Loucy (cell line): Measurements from ENCODE around the gene CCDC88A.

Experiments used
- H2AFZ ChIP-seq: fragments of 200-600 bp; sonication (generic); 2 replicates; pipeline ENCODE4 v1.6.0; 2016; ENCODE audit warnings: antibody characterized with exemption, mild to moderate bottlenecking, low read length, moderate library complexity
- H3F3A ChIP-seq: fragments of 200-600 bp; 2 replicates; pipeline ENCODE4 v1.6.0; 2016; ENCODE audit warnings: antibody characterized with exemption, low read depth, mild to moderate bottlenecking
- H3K27me3 ChIP-seq: fragments of 200-600 bp; sonication (generic); 2 replicates; pipeline ENCODE4 v1.6.1; 2014; ENCODE audit warnings: low read length, mild to moderate bottlenecking; ENCODE audit not compliant: insufficient read depth, poor library complexity, severe bottlenecking
- H3K36me3 ChIP-seq: fragments of 200-600 bp; sonication (generic); 2 replicates; pipeline ENCODE4 v1.6.1; 2016; ENCODE audit warnings: low read length; ENCODE audit not compliant: insufficient read depth
- H3K4me1 ChIP-seq: fragments of 200-600 bp; sonication (generic); 2 replicates; pipeline ENCODE4 v1.5.1; 2014; ENCODE audit warnings: low read length, mild to moderate bottlenecking; ENCODE audit not compliant: insufficient read depth, poor library complexity, severe bottlenecking
- H3K4me2 ChIP-seq: fragments of 200-600 bp; sonication (generic); 2 replicates; pipeline ENCODE4 v1.6.0; 2014; ENCODE audit warnings: antibody characterized with exemption, low read length, low read depth, mild to moderate bottlenecking; ENCODE audit not compliant: poor library complexity, severe bottlenecking
- H3K4me3 ChIP-seq: fragments of 200-600 bp; sonication (generic); 2 replicates; pipeline ENCODE4 v1.5.1; 2014; ENCODE audit warnings: low read length, mild to moderate bottlenecking, mixed read lengths; ENCODE audit not compliant: poor library complexity, severe bottlenecking
- H3K79me2 ChIP-seq: fragments of 200-600 bp; sonication (generic); 2 replicates; pipeline ENCODE4 v1.6.1; 2014; ENCODE audit warnings: low read length; ENCODE audit not compliant: insufficient read depth
- H3K9ac ChIP-seq: fragments of 200-600 bp; sonication (generic); 2 replicates; pipeline ENCODE4 v1.6.0; 2014; ENCODE audit warnings: mild to moderate bottlenecking, low read depth, low read length, moderate library complexity; ENCODE audit not compliant: poor library complexity, severe bottlenecking
- H3K9me2 ChIP-seq: fragments of 200-600 bp; sonication (generic); replicated peaks from 2 replicates; pipeline ENCODE4 v1.6.1; 2016; ENCODE audit warnings: low read depth, low read length, mixed read lengths
- H3K9me3 ChIP-seq: fragments of 200-600 bp; sonication (generic); 2 replicates; pipeline ENCODE4 v1.6.1; 2014; ENCODE audit warnings: mild to moderate bottlenecking, antibody characterized with exemption, low read length, low read depth; ENCODE audit not compliant: insufficient read depth
- H4K20me1 ChIP-seq: fragments of 200-600 bp; sonication (generic); 2 replicates; pipeline ENCODE4 v1.6.0; 2014; ENCODE audit warnings: antibody characterized with exemption, low read length, mild to moderate bottlenecking; ENCODE audit not compliant: insufficient read depth, poor library complexity, severe bottlenecking
- EZH2phosphoT487 ChIP-seq: fragments of 200-600 bp; IDR thresholded peaks from 2 replicates; pipeline ENCODE4 v1.6.1; 2018; ENCODE audit warnings: antibody characterized with exemption, mild to moderate bottlenecking, moderate library complexity, borderline replicate concordance
- TF ChIP-seq, protein P1 (sequence below): fragments of 200-600 bp; sonication (generic); conservative IDR thresholded peaks from 2 replicates; pipeline ENCODE4 v1.5.1; 2014; ENCODE audit warnings: mild to moderate bottlenecking, antibody characterized with exemption, low read length

The CCDC88A gene, protein sequence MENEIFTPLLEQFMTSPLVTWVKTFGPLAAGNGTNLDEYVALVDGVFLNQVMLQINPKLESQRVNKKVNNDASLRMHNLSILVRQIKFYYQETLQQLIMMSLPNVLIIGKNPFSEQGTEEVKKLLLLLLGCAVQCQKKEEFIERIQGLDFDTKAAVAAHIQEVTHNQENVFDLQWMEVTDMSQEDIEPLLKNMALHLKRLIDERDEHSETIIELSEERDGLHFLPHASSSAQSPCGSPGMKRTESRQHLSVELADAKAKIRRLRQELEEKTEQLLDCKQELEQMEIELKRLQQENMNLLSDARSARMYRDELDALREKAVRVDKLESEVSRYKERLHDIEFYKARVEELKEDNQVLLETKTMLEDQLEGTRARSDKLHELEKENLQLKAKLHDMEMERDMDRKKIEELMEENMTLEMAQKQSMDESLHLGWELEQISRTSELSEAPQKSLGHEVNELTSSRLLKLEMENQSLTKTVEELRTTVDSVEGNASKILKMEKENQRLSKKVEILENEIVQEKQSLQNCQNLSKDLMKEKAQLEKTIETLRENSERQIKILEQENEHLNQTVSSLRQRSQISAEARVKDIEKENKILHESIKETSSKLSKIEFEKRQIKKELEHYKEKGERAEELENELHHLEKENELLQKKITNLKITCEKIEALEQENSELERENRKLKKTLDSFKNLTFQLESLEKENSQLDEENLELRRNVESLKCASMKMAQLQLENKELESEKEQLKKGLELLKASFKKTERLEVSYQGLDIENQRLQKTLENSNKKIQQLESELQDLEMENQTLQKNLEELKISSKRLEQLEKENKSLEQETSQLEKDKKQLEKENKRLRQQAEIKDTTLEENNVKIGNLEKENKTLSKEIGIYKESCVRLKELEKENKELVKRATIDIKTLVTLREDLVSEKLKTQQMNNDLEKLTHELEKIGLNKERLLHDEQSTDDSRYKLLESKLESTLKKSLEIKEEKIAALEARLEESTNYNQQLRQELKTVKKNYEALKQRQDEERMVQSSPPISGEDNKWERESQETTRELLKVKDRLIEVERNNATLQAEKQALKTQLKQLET (N-terminal part only)

DNA sequence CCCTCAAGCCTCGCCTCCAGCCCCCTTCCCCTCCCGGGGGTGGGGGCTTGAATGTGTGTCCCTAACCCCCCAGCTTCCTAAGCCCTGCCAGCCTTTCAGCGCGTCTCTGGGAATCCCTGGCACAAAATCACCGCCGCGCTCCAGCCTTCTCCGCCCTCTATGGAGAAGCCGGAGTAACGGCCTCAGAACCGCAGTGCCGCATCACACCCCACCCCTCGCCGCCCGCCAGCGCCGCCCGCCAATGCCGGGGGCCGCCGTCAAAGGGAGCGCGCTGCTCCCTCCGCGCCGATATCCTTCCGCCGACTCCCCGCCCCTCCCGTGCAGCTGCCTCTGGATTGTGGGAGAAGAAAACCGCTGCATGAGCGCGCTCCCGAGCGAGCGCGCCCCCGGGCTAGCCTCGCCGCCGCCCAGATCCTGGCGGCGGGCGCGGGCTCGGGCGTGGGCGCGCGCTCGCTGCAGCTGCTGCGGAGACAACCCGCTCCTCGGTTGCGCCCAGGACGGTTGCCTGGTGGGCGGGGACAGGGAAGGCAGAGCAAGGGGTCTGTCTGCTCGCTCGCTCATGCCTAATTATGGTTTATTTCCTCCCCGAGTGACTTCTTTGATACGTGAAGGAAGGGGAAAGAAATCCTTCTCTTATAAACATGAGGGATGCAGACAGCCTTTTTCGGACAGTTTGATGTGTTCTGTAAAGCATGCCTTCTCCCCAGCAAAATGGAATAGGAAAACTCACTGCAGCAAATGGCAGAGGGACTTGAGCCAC, at the start of gene CCDC88A:
Gene CCDC88A (minus strand): TSS at position 178 of the 760 bp plus-strand sequence. CDS start 777 bp downstream, outside the sequence.
- no peaks in the 10 kb centered on the region for H3K36me3 ChIP-seq
- H3K4me2 ChIP-seq: peak within 1 kb of the TSS; percentile 80
- no peaks in the 10 kb centered on the region for H3K27me3 ChIP-seq
- no peaks in the 10 kb centered on the region for H3K9me3 ChIP-seq
- TF ChIP-seq, protein P1, sequence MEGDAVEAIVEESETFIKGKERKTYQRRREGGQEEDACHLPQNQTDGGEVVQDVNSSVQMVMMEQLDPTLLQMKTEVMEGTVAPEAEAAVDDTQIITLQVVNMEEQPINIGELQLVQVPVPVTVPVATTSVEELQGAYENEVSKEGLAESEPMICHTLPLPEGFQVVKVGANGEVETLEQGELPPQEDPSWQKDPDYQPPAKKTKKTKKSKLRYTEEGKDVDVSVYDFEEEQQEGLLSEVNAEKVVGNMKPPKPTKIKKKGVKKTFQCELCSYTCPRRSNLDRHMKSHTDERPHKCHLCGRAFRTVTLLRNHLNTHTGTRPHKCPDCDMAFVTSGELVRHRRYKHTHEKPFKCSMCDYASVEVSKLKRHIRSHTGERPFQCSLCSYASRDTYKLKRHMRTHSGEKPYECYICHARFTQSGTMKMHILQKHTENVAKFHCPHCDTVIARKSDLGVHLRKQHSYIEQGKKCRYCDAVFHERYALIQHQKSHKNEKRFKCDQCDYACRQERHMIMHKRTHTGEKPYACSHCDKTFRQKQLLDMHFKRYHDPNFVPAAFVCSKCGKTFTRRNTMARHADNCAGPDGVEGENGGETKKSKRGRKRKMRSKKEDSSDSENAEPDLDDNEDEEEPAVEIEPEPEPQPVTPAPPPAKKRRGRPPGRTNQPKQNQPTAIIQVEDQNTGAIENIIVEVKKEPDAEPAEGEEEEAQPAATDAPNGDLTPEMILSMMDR: 0 out of 2 replicates have a peak, but pooled peaks have one; percentile 22
- TF ChIP-seq EZH2phosphoT487: no peak
- H3K9me2 ChIP-seq: no peaks in the 10 kb centered on the region
- H3K4me1 ChIP-seq: peaks cover 33% of the 10 kb centered on the region
- H3K4me3 ChIP-seq: peak within 1 kb of the TSS; percentile 84
- peak within 1 kb of the TSS; percentile 89 for H3K9ac ChIP-seq
- H2AFZ ChIP-seq: peak within 1 kb of the TSS; percentile 91
- peaks cover 36% of the 10 kb centered on the region for H4K20me1 ChIP-seq
- no peaks in the 10 kb centered on the region for H3F3A ChIP-seq
- H3K79me2 ChIP-seq: peaks cover 58% of the 10 kb centered on the region

DNA sequence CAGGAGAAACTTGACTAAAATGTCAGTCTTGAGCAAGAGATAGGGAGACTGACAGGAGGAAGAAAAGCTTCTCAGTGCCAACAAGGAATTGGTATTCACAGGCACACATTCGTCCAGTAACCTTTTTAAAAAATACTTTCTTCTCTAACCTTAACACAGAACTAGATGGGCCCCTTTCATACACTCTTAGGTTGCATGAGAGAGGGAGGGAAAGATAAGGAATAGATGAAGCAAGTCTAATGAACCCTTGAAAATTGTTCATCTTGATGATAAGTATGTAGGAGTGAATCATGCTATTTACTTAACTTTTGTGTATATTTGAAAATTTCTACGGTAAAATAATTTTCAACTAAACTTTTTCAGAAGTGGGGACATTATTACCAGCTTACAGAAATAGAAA, 42.0 kb upstream of the CCDC88A start:
- Histone ChIP-seq H3K27me3 (no peaks in the 10 kb centered on the region), H3K79me2 (no peaks in the 10 kb centered on the region), H2AFZ (no peak overlapping the region), H3F3A (no peaks in the 10 kb centered on the region), H3K9me2 (no peaks in the 10 kb centered on the region), H3K4me3 (no peak overlapping the region), H3K9me3 (no peaks in the 10 kb centered on the region), H3K4me1 (no peaks in the 10 kb centered on the region), H3K36me3 (no peaks in the 10 kb centered on the region), H4K20me1 (no peaks in the 10 kb centered on the region), H3K4me2 (no peak overlapping the region), H3K9ac (no peak overlapping the region)
- no peak for TF ChIP-seq EZH2phosphoT487
- TF ChIP-seq, protein P1: no peak

DNA sequence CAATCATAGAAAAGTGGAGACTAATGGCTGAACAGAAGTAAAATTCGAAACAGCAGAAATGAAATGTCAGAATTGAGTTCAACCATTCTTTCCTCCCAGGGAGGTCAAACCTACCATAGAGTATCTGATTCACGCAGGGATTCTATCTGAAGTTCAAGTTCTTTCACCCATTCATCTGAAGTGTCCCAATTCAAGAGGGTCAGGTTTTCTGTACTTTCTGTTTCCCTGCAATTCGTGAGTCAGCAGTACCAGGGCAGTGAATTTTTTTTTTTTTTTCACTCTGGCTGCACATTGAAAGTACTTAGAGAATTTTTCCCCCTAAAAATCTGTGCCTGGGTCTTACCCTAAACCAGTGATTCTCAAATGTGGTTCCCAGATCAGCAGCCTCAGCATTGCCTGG, 40.9 kb upstream of the CCDC88A start:
- H4K20me1 ChIP-seq: no peaks in the 10 kb centered on the region
- H2AFZ ChIP-seq: peak overlapping the region; percentile 39; the same call in 1 of the 2 replicates
- no peaks in the 10 kb centered on the region for H3F3A ChIP-seq
- H3K4me1 ChIP-seq: no peaks in the 10 kb centered on the region
- no peaks in the 10 kb centered on the region for H3K79me2 ChIP-seq
- no peak for TF ChIP-seq EZH2phosphoT487
- TF ChIP-seq, protein P1: no peak
- H3K27me3 ChIP-seq: no peaks in the 10 kb centered on the region
- no peaks in the 10 kb centered on the region for H3K9me2 ChIP-seq
- H3K4me2 ChIP-seq: no peak overlapping the region
- H3K4me3 ChIP-seq: no peak overlapping the region
- H3K9me3 ChIP-seq: no peaks in the 10 kb centered on the region
- H3K9ac ChIP-seq: no peak overlapping the region
- no peaks in the 10 kb centered on the region for H3K36me3 ChIP-seq
